ENCODE results near the gene PIP4K2B.

PIP4K2B gene

DNA sequence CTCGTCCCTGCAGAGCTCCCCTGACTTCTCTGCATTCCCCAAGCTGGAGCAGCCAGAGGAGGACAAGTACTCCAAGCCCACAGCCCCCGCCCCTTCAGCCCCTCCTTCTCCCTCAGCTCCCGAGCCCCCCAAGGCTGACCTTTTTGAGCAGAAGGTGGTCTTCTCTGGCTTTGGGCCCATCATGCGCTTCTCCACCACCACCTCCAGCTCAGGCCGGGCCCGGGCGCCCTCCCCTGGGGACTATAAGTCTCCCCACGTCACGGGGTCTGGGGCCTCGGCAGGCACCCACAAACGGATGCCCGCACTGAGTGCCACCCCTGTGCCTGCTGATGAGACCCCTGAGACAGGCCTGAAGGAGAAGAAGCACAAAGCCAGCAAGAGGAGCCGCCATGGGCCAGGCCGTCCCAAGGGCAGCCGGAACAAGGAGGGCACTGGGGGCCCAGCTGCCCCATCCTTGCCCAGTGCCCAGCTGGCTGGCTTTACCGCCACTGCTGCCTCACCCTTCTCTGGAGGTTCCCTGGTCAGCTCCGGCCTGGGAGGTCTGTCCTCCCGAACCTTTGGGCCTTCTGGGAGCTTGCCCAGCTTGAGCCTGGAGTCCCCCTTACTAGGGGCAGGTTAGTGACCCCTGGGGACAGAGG is 82.9 kb downstream of the PIP4K2B start:
- TF ChIP-seq, protein P1, sequence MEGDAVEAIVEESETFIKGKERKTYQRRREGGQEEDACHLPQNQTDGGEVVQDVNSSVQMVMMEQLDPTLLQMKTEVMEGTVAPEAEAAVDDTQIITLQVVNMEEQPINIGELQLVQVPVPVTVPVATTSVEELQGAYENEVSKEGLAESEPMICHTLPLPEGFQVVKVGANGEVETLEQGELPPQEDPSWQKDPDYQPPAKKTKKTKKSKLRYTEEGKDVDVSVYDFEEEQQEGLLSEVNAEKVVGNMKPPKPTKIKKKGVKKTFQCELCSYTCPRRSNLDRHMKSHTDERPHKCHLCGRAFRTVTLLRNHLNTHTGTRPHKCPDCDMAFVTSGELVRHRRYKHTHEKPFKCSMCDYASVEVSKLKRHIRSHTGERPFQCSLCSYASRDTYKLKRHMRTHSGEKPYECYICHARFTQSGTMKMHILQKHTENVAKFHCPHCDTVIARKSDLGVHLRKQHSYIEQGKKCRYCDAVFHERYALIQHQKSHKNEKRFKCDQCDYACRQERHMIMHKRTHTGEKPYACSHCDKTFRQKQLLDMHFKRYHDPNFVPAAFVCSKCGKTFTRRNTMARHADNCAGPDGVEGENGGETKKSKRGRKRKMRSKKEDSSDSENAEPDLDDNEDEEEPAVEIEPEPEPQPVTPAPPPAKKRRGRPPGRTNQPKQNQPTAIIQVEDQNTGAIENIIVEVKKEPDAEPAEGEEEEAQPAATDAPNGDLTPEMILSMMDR (IDR thresholded peaks at IDR 0.05; ENCODE audit: low read depth, low read length, missing control alignments) = no peak
- H3K4me3 ChIP-seq (ENCODE audit: low read depth, low read length) = no peak overlapping the region
- no peak for DNase-seq (ENCODE audit: low read depth)
- in situ Hi-C loops (cut with HindIII; ENCODE audit: low sequenced_read_pairs) = no loop called here

Measured in astrocyte of the cerebellum (primary cell).